OCI-LY1 (cell line): ENCODE measurements around the gene DAP.

Experiments used
- H2AFZ ChIP-seq: fragments of 200-600 bp; sonication (generic), shearing (Covaris generic); 2 replicates; pipeline ENCODE4 v1.6.0; 2014; ENCODE audit warnings: antibody characterized with exemption, mild to moderate bottlenecking, low read length
- H3F3A ChIP-seq: fragments of 200-600 bp; sonication (generic), shearing (Covaris generic); 2 replicates; pipeline ENCODE4 v1.6.0; 2014; ENCODE audit warnings: mild to moderate bottlenecking, antibody characterized with exemption, low read length, moderate library complexity; ENCODE audit not compliant: insufficient read depth
- H3K27ac ChIP-seq: fragments of 200-600 bp; sonication (generic); 2 replicates; pipeline ENCODE4 v1.5.1; 2014; ENCODE audit warnings: low read length, mixed run types, mild to moderate bottlenecking, low read depth; ENCODE audit not compliant: poor library complexity, severe bottlenecking
- H3K27me3 ChIP-seq: fragments of 200-600 bp; sonication (generic); 2 replicates; pipeline ENCODE4 v1.6.0; 2014; ENCODE audit warnings: antibody characterized with exemption, mild to moderate bottlenecking, low read length, moderate library complexity; ENCODE audit not compliant: insufficient read depth
- H3K36me3 ChIP-seq: fragments of 200-600 bp; sonication (generic); 2 replicates; pipeline ENCODE4 v1.6.1; 2014; ENCODE audit warnings: mild to moderate bottlenecking, antibody characterized with exemption, low read length, moderate library complexity, mixed read lengths; ENCODE audit not compliant: insufficient read depth
- H3K4me1 ChIP-seq: fragments of 200-600 bp; sonication (generic); 2 replicates; pipeline ENCODE4 v1.5.1; 2014; ENCODE audit warnings: mild to moderate bottlenecking, low read length, moderate library complexity; ENCODE audit not compliant: insufficient read depth, severe bottlenecking
- H3K4me2 ChIP-seq: fragments of 200-600 bp; sonication (generic), shearing (Covaris generic); 2 replicates; pipeline ENCODE4 v1.6.1; 2014; ENCODE audit warnings: low read length
- H3K4me3 ChIP-seq: fragments of 200-600 bp; sonication (generic); 2 replicates; pipeline ENCODE4 v1.5.1; 2014; ENCODE audit warnings: low read length, low read depth, mild to moderate bottlenecking, mixed read lengths; ENCODE audit not compliant: poor library complexity, severe bottlenecking
- H3K79me2 ChIP-seq: fragments of 200-600 bp; shearing (Covaris generic); 2 replicates; pipeline ENCODE4 v1.6.1; 2016; ENCODE audit warnings: mixed run types, low read length, mixed read lengths; ENCODE audit not compliant: insufficient read depth
- H3K9ac ChIP-seq: fragments of 200-600 bp; sonication (generic), shearing (Covaris generic); 2 replicates; pipeline ENCODE4 v1.6.1; 2014; ENCODE audit warnings: mild to moderate bottlenecking, low read length, mixed read lengths
- H3K9me2 ChIP-seq: fragments of 200-600 bp; sonication (generic), shearing (Covaris generic); 2 replicates; pipeline ENCODE4 v1.6.1; 2014; ENCODE audit warnings: low read depth, mild to moderate bottlenecking, low read length, mixed read lengths
- H3K9me3 ChIP-seq: fragments of 200-600 bp; shearing (Covaris generic); 2 replicates; pipeline ENCODE4 v1.6.1; 2014; ENCODE audit warnings: low read length, mixed read lengths
- H4K20me1 ChIP-seq: fragments of 200-600 bp; sonication (generic), shearing (Covaris generic); 2 replicates; pipeline ENCODE4 v1.6.0; 2016; ENCODE audit warnings: mild to moderate bottlenecking, low read length; ENCODE audit not compliant: insufficient read depth
- EZH2 ChIP-seq: fragments of 200-600 bp; sonication (generic), shearing (Covaris generic); IDR thresholded peaks from 2 replicates; pipeline ENCODE4 v1.8.0; 2017; ENCODE audit warnings: borderline replicate concordance, mixed run types, mild to moderate bottlenecking, antibody characterized with exemption, low read length, moderate library complexity, mixed read lengths
- TF ChIP-seq, protein P1 (sequence below): fragments of 200-600 bp; sonication (generic), shearing (Covaris generic); IDR thresholded peaks from 2 replicates; pipeline ENCODE4 v1.5.1; 2017; ENCODE audit warnings: mild to moderate bottlenecking, antibody characterized with exemption, low read length, moderate library complexity, mixed read lengths

The DAP gene

GRCh38 chr5:10741661-10742060 is 19.4 kb downstream of the DAP start:
- Histone ChIP-seq H3K9me2 (no peaks in the 10 kb centered on the region), H3K9me3 (no peaks in the 10 kb centered on the region), H3K36me3 (peaks cover 75% of the 10 kb centered on the region), H3K4me3 (no peak overlapping the region), H3K27me3 (no peaks in the 10 kb centered on the region), H3K79me2 (no peaks in the 10 kb centered on the region), H3K9ac (no peak overlapping the region), H2AFZ (no peak overlapping the region), H3K27ac (no peak overlapping the region), H4K20me1 (no peaks in the 10 kb centered on the region), H3K4me1 (peaks cover 14% of the 10 kb centered on the region), H3F3A (no peaks in the 10 kb centered on the region), H3K4me2 (no peak overlapping the region)
- TF ChIP-seq, protein P1, sequence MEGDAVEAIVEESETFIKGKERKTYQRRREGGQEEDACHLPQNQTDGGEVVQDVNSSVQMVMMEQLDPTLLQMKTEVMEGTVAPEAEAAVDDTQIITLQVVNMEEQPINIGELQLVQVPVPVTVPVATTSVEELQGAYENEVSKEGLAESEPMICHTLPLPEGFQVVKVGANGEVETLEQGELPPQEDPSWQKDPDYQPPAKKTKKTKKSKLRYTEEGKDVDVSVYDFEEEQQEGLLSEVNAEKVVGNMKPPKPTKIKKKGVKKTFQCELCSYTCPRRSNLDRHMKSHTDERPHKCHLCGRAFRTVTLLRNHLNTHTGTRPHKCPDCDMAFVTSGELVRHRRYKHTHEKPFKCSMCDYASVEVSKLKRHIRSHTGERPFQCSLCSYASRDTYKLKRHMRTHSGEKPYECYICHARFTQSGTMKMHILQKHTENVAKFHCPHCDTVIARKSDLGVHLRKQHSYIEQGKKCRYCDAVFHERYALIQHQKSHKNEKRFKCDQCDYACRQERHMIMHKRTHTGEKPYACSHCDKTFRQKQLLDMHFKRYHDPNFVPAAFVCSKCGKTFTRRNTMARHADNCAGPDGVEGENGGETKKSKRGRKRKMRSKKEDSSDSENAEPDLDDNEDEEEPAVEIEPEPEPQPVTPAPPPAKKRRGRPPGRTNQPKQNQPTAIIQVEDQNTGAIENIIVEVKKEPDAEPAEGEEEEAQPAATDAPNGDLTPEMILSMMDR = peak; percentile 23; the same call in 1 of the 2 replicates
- no peak for TF ChIP-seq EZH2

GRCh38 chr5:10740384-10740783 is 20.6 kb downstream of the DAP start:
- no peaks in the 10 kb centered on the region for H4K20me1 ChIP-seq
- H3K9me3 ChIP-seq = no peaks in the 10 kb centered on the region
- H3K9ac ChIP-seq = no peak overlapping the region
- H3K79me2 ChIP-seq = no peaks in the 10 kb centered on the region
- H3F3A ChIP-seq = no peaks in the 10 kb centered on the region
- H3K4me1 ChIP-seq = peaks cover 26% of the 10 kb centered on the region
- no peaks in the 10 kb centered on the region for H3K27me3 ChIP-seq
- H3K4me2 ChIP-seq = no peak overlapping the region
- H2AFZ ChIP-seq = no peak overlapping the region
- H3K36me3 ChIP-seq = peaks cover 62% of the 10 kb centered on the region
- no peak overlapping the region for H3K4me3 ChIP-seq
- TF ChIP-seq, protein P1 = no peak
- TF ChIP-seq EZH2 = no peak
- H3K9me2 ChIP-seq = no peaks in the 10 kb centered on the region
- H3K27ac ChIP-seq = no peak overlapping the region

GRCh38 chr5:10737880-10738279 is 23.2 kb downstream of the DAP start:
- H4K20me1 ChIP-seq = no peaks in the 10 kb centered on the region
- H3K36me3 ChIP-seq = peaks cover 44% of the 10 kb centered on the region
- no peak overlapping the region for H3K9ac ChIP-seq
- H3K27me3 ChIP-seq = no peaks in the 10 kb centered on the region
- H3F3A ChIP-seq = no peaks in the 10 kb centered on the region
- no peak overlapping the region for H2AFZ ChIP-seq
- no peak overlapping the region for H3K27ac ChIP-seq
- H3K79me2 ChIP-seq = no peaks in the 10 kb centered on the region
- no peak for TF ChIP-seq EZH2
- TF ChIP-seq, protein P1 = no peak
- peaks cover 30% of the 10 kb centered on the region for H3K4me1 ChIP-seq
- H3K9me3 ChIP-seq = no peaks in the 10 kb centered on the region
- H3K9me2 ChIP-seq = no peaks in the 10 kb centered on the region
- no peak overlapping the region for H3K4me3 ChIP-seq
- no peak overlapping the region for H3K4me2 ChIP-seq
